H1 (cell line): ENCODE results near the gene CGRRF1. TPM values are rescaled to one million over a fixed set of nuclear protein-coding genes. Genes with fewer than 3 reads are reported as not detected.

ENCODE experiments used
- CTCF ChIA-PET: fragments of 300-600 bp; sonication (Branson Sonifier 250); formaldehyde crosslinking; loops from one replicate; lab custom pipeline; 2021; ENCODE audit not compliant: partially characterized antibody; lab: Charles Lee
- POLR2A ChIA-PET: fragments of 300-600 bp; sonication (Branson Sonifier 250); formaldehyde crosslinking; loops from one replicate; lab custom pipeline; 2021; ENCODE audit warnings: inconsistent platforms; ENCODE audit not compliant: partially characterized antibody; lab: Charles Lee
- DNase-seq, 2 experiments: peaks; one replicate each; pipeline versions ENCODE4 v3.0.0 to v3.0.0-alpha.2; 2010 to 2022; ENCODE audit warnings: low spot score in 2 of 2, low read depth in 1 of 2, mixed read lengths in 1 of 2
- FAIRE-seq: peaks from 2 replicates; lab custom pipeline; 2011; peaks lifted over from hg19 to GRCh38; lab: Jason Lieb, UNC
- H2AFZ ChIP-seq: 2 replicates; pipeline ENCODE4 v1.8.1; 2012; ENCODE audit warnings: low read length, inconsistent platforms
- H2AK5ac ChIP-seq: 2 replicates; pipeline ENCODE4 v1.6.1; 2013; ENCODE audit warnings: low read depth, low read length
- H2BK120ac ChIP-seq: replicated peaks from 2 replicates; pipeline ENCODE3; 2013; ENCODE audit warnings: low read depth, low read length, inconsistent platforms
- H2BK12ac ChIP-seq: 2 replicates; pipeline ENCODE4 v1.6.1; 2013; ENCODE audit warnings: low read depth, low read length
- H2BK15ac ChIP-seq: 2 replicates; pipeline ENCODE4 v1.6.1; 2013; ENCODE audit warnings: low read length
- H2BK20ac ChIP-seq: 2 replicates; pipeline ENCODE4 v1.6.1; 2013; ENCODE audit warnings: low read length
- H2BK5ac ChIP-seq: 2 replicates; pipeline ENCODE4 v1.6.1; 2013; ENCODE audit warnings: low read depth, low read length
- H3K14ac ChIP-seq: 2 replicates; pipeline ENCODE4 v1.6.1; 2013; ENCODE audit warnings: inconsistent platforms; ENCODE audit not compliant: insufficient read length
- H3K18ac ChIP-seq: 2 replicates; pipeline ENCODE4 v1.6.1; 2013; ENCODE audit warnings: low read length; ENCODE audit errors: extremely low read depth
- H3K23ac ChIP-seq: 2 replicates; pipeline ENCODE4 v1.6.1; 2013; ENCODE audit warnings: inconsistent platforms; ENCODE audit not compliant: insufficient read length
- H3K23me2 ChIP-seq: 2 replicates; pipeline ENCODE4 v1.6.1; 2013; ENCODE audit warnings: low read depth, low read length
- H3K27ac ChIP-seq: 2 replicates; pipeline ENCODE4 v1.6.1; 2011; ENCODE audit warnings: low read depth, low read length, inconsistent platforms
- H3K27me3 ChIP-seq, 4 experiments: replicated peaks in 1 of 4; 1 replicate in 1 of 4; 2 replicates in 3 of 4; pipeline versions ENCODE4 v1.6.1 to v1.8.1; 2011 to 2013; ENCODE audit warnings: low read length in 3 of 4, mild to moderate bottlenecking in 3 of 4, inconsistent platforms in 2 of 4, mixed read lengths in 2 of 4, moderate library complexity in 1 of 4; ENCODE audit not compliant: control insufficient read depth in 3 of 4, insufficient read depth in 3 of 4; ENCODE audit errors: extremely low read depth in 1 of 4
- H3K36me3 ChIP-seq, 4 experiments: 2 replicates each; pipeline versions ENCODE4 v1.6.1 to v1.8.1; 2011 to 2013; ENCODE audit warnings: mild to moderate bottlenecking in 4 of 4, low read length in 3 of 4, moderate library complexity in 2 of 4, control low read depth in 1 of 4, inconsistent platforms in 1 of 4; ENCODE audit not compliant: insufficient read depth in 4 of 4, control insufficient read depth in 2 of 4
- H3K4ac ChIP-seq: replicated peaks from 2 replicates; pipeline ENCODE3; 2013; ENCODE audit warnings: low read length, low read depth, mixed read lengths, inconsistent platforms; ENCODE audit not compliant: insufficient read length
- H3K4me1 ChIP-seq, 4 experiments: replicated peaks in 1 of 4; 1 replicate in 1 of 4; 2 replicates in 3 of 4; pipeline versions ENCODE4 v1.6.1 to v1.8.1; 2011 to 2013; ENCODE audit warnings: low read length in 3 of 4, inconsistent platforms in 2 of 4, mixed read lengths in 1 of 4; ENCODE audit not compliant: insufficient read depth in 4 of 4, control insufficient read depth in 3 of 4
- H3K4me2 ChIP-seq, 2 experiments: 2 replicates each; pipeline versions ENCODE4 v1.6.1 to v1.8.1; 2011 to 2013; ENCODE audit warnings: low read depth in 2 of 2, low read length in 2 of 2, control low read depth in 1 of 2, inconsistent platforms in 1 of 2, mild to moderate bottlenecking in 1 of 2; ENCODE audit not compliant: insufficient read depth in 1 of 2
- H3K4me3 ChIP-seq, 4 experiments: fragments of 200-600, 300-600 bp in 1 of 4; sonication (generic), shearing (Covaris generic), sonication (Bioruptor Twin) in 1 of 4; 2 replicates each; pipeline versions ENCODE4 v1.5.1 to v1.8.1; 2011 to 2016; ENCODE audit warnings: low read length in 4 of 4, low read depth in 3 of 4, control low read depth in 2 of 4, inconsistent platforms in 2 of 4, mild to moderate bottlenecking in 2 of 4, mixed read lengths in 1 of 4, moderate library complexity in 1 of 4; ENCODE audit not compliant: insufficient read depth in 2 of 4; ENCODE audit errors: extremely low read depth in 1 of 4
- H3K56ac ChIP-seq: replicated peaks from 2 replicates; pipeline ENCODE3; 2013; ENCODE audit warnings: low read depth, mild to moderate bottlenecking, mixed read lengths, low read length, inconsistent platforms; ENCODE audit not compliant: insufficient read length
- H3K79me1 ChIP-seq: 2 replicates; pipeline ENCODE4 v1.6.1; 2013; ENCODE audit warnings: low read depth, low read length, control low read depth
- H3K79me2 ChIP-seq, 2 experiments: 2 replicates each; pipeline versions ENCODE4 v1.6.1 to v1.8.1; 2012 to 2013; ENCODE audit warnings: low read length in 2 of 2, mild to moderate bottlenecking in 2 of 2, inconsistent platforms in 1 of 2; ENCODE audit not compliant: insufficient read depth in 2 of 2, control insufficient read depth in 1 of 2
- H3K9ac ChIP-seq, 4 experiments: replicated peaks in 1 of 4; 1 replicate in 1 of 4; 2 replicates in 3 of 4; pipeline versions ENCODE4 v1.6.1 to v1.8.1; 2011 to 2013; ENCODE audit warnings: low read depth in 3 of 4, low read length in 3 of 4, control low read depth in 2 of 4, mild to moderate bottlenecking in 2 of 4, moderate library complexity in 2 of 4, inconsistent platforms in 1 of 4; ENCODE audit errors: extremely low read depth in 1 of 4
- H3K9me3 ChIP-seq, 2 experiments: 2 replicates each; pipeline versions ENCODE4 v1.6.1 to v1.8.1; 2012 to 2013; ENCODE audit warnings: mild to moderate bottlenecking in 2 of 2, moderate library complexity in 2 of 2, control low read depth in 1 of 2, inconsistent platforms in 1 of 2, low read depth in 1 of 2, low read length in 1 of 2, mixed read lengths in 1 of 2; ENCODE audit not compliant: insufficient read depth in 2 of 2
- H4K20me1 ChIP-seq, 2 experiments: replicated peaks in 1 of 2; 2 replicates each; pipeline versions ENCODE3 to v1.8.1; 2011 to 2013; ENCODE audit warnings: inconsistent platforms in 2 of 2, low read length in 2 of 2, mild to moderate bottlenecking in 1 of 2; ENCODE audit not compliant: insufficient read depth in 2 of 2, control insufficient read depth in 1 of 2
- H4K5ac ChIP-seq: 2 replicates; pipeline ENCODE4 v1.6.1; 2013; ENCODE audit warnings: low read length, low read depth, mixed read lengths, inconsistent platforms; ENCODE audit not compliant: insufficient read length
- H4K8ac ChIP-seq: 2 replicates; pipeline ENCODE4 v1.8.0; 2013; ENCODE audit warnings: mild to moderate bottlenecking, moderate library complexity, low read length, inconsistent platforms; ENCODE audit not compliant: insufficient read depth; ENCODE audit errors: extremely low read depth
- H4K91ac ChIP-seq: replicated peaks from 2 replicates; pipeline ENCODE3; 2013; ENCODE audit warnings: low read length, mixed read lengths, inconsistent platforms; ENCODE audit not compliant: insufficient read length
- CEBPB ChIP-seq: IDR thresholded peaks from 2 replicates; pipeline ENCODE4 v1.6.1; 2012; ENCODE audit warnings: low read depth, low read length
- KDM5A ChIP-seq: fragments of 200-600 bp; IDR thresholded peaks from 2 replicates; pipeline ENCODE4 v1.7.1; 2012; ENCODE audit warnings: mild to moderate bottlenecking, low read length, inconsistent platforms, mixed read lengths
- YY1 ChIP-seq: IDR thresholded peaks from 2 replicates; pipeline ENCODE4 v1.6.1; 2011; ENCODE audit warnings: low read depth, mild to moderate bottlenecking, low read length
- WGBS, 2 experiments: shearing (Covaris generic) in 1 of 2; methylation state at CpG; one replicate each; pipeline versions ENCODE4 v1.1.6 to v1.1.7; 2013 to 2015; ENCODE audit warnings: low lambda C conversion rate in 2 of 2, mixed read lengths in 2 of 2, inconsistent platforms in 1 of 2, low coverage in 1 of 2, missing lambda C conversion rate in 1 of 2; ENCODE audit not compliant: insufficient replicate concordance in 2 of 2, insufficient coverage in 1 of 2, insufficient read length in 1 of 2; ENCODE audit errors: extremely low coverage in 1 of 2, missing lambda C conversion rate in 1 of 2; 5-methylcytosine and 5-hydroxymethylcytosine counted together
- polyA plus RNA-seq, 7 experiments: library from polyadenylated mRNA; depleted of rRNA in 3 of 7; stranded (reverse) in 5 of 7; unstranded in 2 of 7; fragments of >200 nt in 5 of 7; fragments of 200-250 nt in 2 of 7; gene quantifications; 1 replicate in 5 of 7; 2 replicates in 1 of 7; 4 replicates in 1 of 7; pipeline versions ENCODE4 v1.2.1 to v1.2.3, GENCODE V29; 2011 to 2013; ENCODE audit warnings: missing spikeins in 2 of 7, mixed read lengths in 2 of 7
- total RNA-seq: library from RNA; stranded (reverse); fragmentation: NEBNext Ultra II Directional; extraction: Animal tissue kit (Norgen Biotek cat#: 25700); gene quantifications from 2 replicates; pipeline ENCODE4 v1.2.1, GENCODE V29; 2021
- TF ChIP-seq, protein P1 (sequence below): IDR thresholded peaks from 2 replicates; pipeline ENCODE4 v1.6.1; 2011; ENCODE audit warnings: low read depth, mild to moderate bottlenecking, low read length; ENCODE audit not compliant: insufficient read depth

CGRRF1 gene
- total and polyA plus RNA-seq, 2 of the 8 experiments (the other 6 are each of a cell fraction or from before 2014, with no cell fraction given): 7.4 to 20.2 TPM

DNA sequence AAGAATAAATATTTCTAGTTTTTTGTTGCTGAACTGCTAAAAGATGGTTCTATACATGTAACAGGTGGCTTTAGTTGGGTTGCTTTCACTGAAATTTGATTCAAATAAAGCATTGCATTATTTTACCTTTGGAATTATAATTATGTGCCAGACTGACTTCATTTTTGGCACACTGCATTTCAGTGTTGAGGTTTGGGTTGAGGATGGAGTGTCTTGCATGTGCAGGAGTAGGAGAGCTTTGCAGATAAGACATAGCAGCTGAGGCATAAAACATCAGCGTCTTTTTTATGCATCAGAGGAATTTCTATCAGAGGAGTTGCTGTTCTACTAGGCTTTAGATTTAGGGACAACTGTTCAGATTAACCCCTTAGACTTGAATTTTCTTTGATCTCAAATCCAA lies 74.4 kb downstream of the CGRRF1 start:
- Histone ChIP-seq H3K79me1 (no peaks in the 10 kb centered on the region; the same call in 1 of the 2 replicates), H2BK15ac (no peak overlapping the region), H2BK5ac (no peak overlapping the region), H4K20me1 (no peaks in the 10 kb centered on the region), H3K27ac (no peak overlapping the region), H4K91ac (no peak overlapping the region), H3K18ac (no peak overlapping the region), H2BK20ac (no peak overlapping the region), H3K9ac (no peak overlapping the region), H4K8ac (no peak overlapping the region), H2BK120ac (no peak overlapping the region), H3K23me2 (no peaks in the 10 kb centered on the region), H3K23ac (no peak overlapping the region), H3K9me3 (no peaks in the 10 kb centered on the region), H2AK5ac (no peak overlapping the region), H4K5ac (no peak overlapping the region), H3K4me3 (no peak overlapping the region), H3K27me3 (no peaks in the 10 kb centered on the region), H3K56ac (no peak overlapping the region), H3K79me2 (peaks cover 0 to 8% of the 10 kb centered on the region in 2 experiments; a peak in 2 of 4 replicates), H3K4ac (no peak overlapping the region), H3K14ac (no peak overlapping the region), H3K4me1 (no peaks in the 10 kb centered on the region), H2AFZ (no peak overlapping the region), H3K4me2 (no peak overlapping the region), H3K36me3 (no peaks in the 10 kb centered on the region), H2BK12ac (no peak overlapping the region)
- ChIA-PET POLR2A (no interaction called here), CTCF (interaction anchor here (1.0 to 3.7 kb wide), 2 partner anchors 59 to 107 kb away, joined by 5 to 11 read pairs; no protein-coding TSS in a partner anchor)
- no peak for DNase-seq
- TF ChIP-seq, protein P1, sequence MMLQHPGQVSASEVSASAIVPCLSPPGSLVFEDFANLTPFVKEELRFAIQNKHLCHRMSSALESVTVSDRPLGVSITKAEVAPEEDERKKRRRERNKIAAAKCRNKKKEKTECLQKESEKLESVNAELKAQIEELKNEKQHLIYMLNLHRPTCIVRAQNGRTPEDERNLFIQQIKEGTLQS: no peak
- no peak for TF ChIP-seq KDM5A
- TF ChIP-seq YY1: no peak
- TF ChIP-seq CEBPB: no peak
- FAIRE-seq: no peak
- 77% methylated on average over 1 of the region's 1 CpG; no CpG with 5 or more reads in 1 of the 2 experiments for WGBS, 2 experiments
